ENCODE results near the gene HIF1A.

DNA sequence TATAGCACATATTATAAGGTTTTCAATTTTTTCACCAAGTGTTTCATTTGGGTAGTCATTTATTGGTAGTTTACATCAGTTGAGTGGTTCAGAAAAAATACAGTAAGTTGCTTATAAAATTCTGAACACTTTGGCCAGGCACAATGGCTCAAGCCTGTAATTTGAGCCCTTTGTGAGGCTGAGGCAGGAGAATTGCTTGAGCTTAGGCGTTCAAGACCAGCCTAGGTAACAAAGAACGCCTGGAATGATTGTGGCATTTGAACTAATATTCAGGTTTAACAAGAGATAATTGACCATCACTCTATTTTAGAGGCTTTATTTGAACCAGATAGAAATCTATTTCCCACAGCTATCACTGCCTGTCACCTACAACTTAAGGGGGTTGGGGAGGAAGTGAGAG lies 22.7 kb downstream of the HIF1A start:
- TF ChIP-seq TAF1 (conservative IDR thresholded peaks at IDR 0.05) (no peak), HNF4A (conservative IDR thresholded peaks at IDR 0.05) (no peak), FOXA1 (IDR thresholded peaks at IDR 0.05) (no peak), REST (IDR thresholded peaks at IDR 0.05) (no peak), JUND (IDR thresholded peaks at IDR 0.05) (no peak), RXRA (IDR thresholded peaks at IDR 0.05) (no peak), RAD21 (IDR thresholded peaks at IDR 0.05) (no peak), SP1 (IDR thresholded peaks at IDR 0.05) (no peak), YY1 (IDR thresholded peaks at IDR 0.05) (no peak), MAX (IDR thresholded peaks at IDR 0.05) (no peak)
- TF ChIP-seq, protein P1, sequence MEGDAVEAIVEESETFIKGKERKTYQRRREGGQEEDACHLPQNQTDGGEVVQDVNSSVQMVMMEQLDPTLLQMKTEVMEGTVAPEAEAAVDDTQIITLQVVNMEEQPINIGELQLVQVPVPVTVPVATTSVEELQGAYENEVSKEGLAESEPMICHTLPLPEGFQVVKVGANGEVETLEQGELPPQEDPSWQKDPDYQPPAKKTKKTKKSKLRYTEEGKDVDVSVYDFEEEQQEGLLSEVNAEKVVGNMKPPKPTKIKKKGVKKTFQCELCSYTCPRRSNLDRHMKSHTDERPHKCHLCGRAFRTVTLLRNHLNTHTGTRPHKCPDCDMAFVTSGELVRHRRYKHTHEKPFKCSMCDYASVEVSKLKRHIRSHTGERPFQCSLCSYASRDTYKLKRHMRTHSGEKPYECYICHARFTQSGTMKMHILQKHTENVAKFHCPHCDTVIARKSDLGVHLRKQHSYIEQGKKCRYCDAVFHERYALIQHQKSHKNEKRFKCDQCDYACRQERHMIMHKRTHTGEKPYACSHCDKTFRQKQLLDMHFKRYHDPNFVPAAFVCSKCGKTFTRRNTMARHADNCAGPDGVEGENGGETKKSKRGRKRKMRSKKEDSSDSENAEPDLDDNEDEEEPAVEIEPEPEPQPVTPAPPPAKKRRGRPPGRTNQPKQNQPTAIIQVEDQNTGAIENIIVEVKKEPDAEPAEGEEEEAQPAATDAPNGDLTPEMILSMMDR (IDR thresholded peaks at IDR 0.05; ENCODE audit: low read depth, low read length, missing input control), result no peak
- TF ChIP-seq, protein P2, sequence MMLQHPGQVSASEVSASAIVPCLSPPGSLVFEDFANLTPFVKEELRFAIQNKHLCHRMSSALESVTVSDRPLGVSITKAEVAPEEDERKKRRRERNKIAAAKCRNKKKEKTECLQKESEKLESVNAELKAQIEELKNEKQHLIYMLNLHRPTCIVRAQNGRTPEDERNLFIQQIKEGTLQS (IDR thresholded peaks at IDR 0.05), result no peak

Measured in liver (tissue), 3 donors.